Transverse colon (tissue), 4 donors: ENCODE results near the gene REV1. TPM values are rescaled to one million over a fixed set of nuclear protein-coding genes. Genes with fewer than 3 reads are reported as not detected.

ENCODE experiments used
- DNase-seq: peaks from one replicate; pipeline ENCODE4 v3.0.0-alpha.2; 2019
- H3K27ac ChIP-seq, 4 donors: fragments of 200-600 bp; sonication (generic); 2 replicates each; pipeline ENCODE4 v1.5.1; 2016 to 2018; ENCODE audit warnings: inconsistent platforms in 4 of 4
- H3K27me3 ChIP-seq: fragments of 200-600 bp; sonication (generic); 2 replicates; pipeline ENCODE4 v1.5.1; 2017; ENCODE audit warnings: inconsistent platforms
- H3K36me3 ChIP-seq, 4 donors: fragments of 200-600 bp; sonication (generic); 2 replicates each; pipeline ENCODE4 v1.5.1; 2017 to 2019; ENCODE audit warnings: inconsistent platforms in 4 of 4
- H3K4me1 ChIP-seq, 4 donors: fragments of 200-600 bp; sonication (generic); 2 replicates each; pipeline ENCODE4 v1.5.1; 2017 to 2020; ENCODE audit warnings: inconsistent platforms in 4 of 4
- H3K4me3 ChIP-seq, 4 donors: fragments of 200-600 bp; sonication (generic); 1 replicate in 1 of 4; 2 replicates in 3 of 4; pipeline versions ENCODE4 v1.5.1 to v1.6.1; 2017 to 2019; ENCODE audit warnings: inconsistent platforms in 4 of 4
- H3K9me3 ChIP-seq, 2 donors: fragments of 200-600 bp; sonication (generic); 2 replicates each; pipeline ENCODE4 v1.5.1; 2017 to 2019; ENCODE audit warnings: inconsistent platforms in 2 of 2
- EP300 ChIP-seq: sonication (generic); formaldehyde crosslinking; IDR thresholded peaks from one replicate; pipeline ENCODE4 v1.6.1; 2017; ENCODE audit warnings: antibody characterized with exemption, low read depth
- POLR2A ChIP-seq: fragments of 450-650 bp; IDR thresholded peaks from one replicate; pipeline ENCODE4 v1.6.1; 2016; ENCODE audit warnings: antibody characterized with exemption, mild to moderate bottlenecking, moderate library complexity
- POLR2AphosphoS5 ChIP-seq, 3 donors: sonication (generic); formaldehyde crosslinking; IDR thresholded peaks; one replicate each; pipeline ENCODE4 v1.6.1; 2016; ENCODE audit warnings: antibody characterized with exemption in 3 of 3
- WGBS, 2 donors: methylation state at CpG; one replicate each; pipeline ENCODE4 v1.1.5; 2018; ENCODE audit warnings: low coverage in 1 of 2; 5-methylcytosine and 5-hydroxymethylcytosine counted together
- in situ Hi-C, 4 donors: fragments of 200-750 bp; cut with MboI; loops; one replicate each; pipeline versions ENCODE4 v1.15.0 to v1.15.1; 2017; ENCODE audit warnings: low sequenced_read_pairs in 3 of 4, low pct_ligation_motif_present in 1 of 4, low pct_unique_long_range_greater_than_20kb in 1 of 4
- intact Hi-C: fragments of 100-400 bp; cut with DNase I; formaldehyde crosslinking; loops from one replicate; pipeline ENCODE4 v1.15.1; 2023; ENCODE audit warnings: low total_unique reads
- total RNA-seq, 4 donors: library from RNA; depleted of rRNA; stranded (reverse); fragments of >200 nt; gene quantifications; one replicate each; pipeline ENCODE4 v1.1.0, GENCODE V29; 2016
- TF ChIP-seq, protein P1 (sequence below), 5 experiments: fragments of 200-600 bp in 3 of 5; fragments of 450-650 bp in 2 of 5; sonication (generic) in 3 of 5; IDR thresholded peaks; 1 replicate in 2 of 5; 2 replicates in 3 of 5; pipeline ENCODE4 v1.5.1; 2016 to 2017; ENCODE audit warnings: antibody characterized with exemption in 5 of 5, inconsistent platforms in 3 of 5, mild to moderate bottlenecking in 2 of 5, moderate library complexity in 1 of 5

The REV1 gene
- total RNA-seq, 4 donors from 2014 or later: 23.2 to 199 (median 73.5) TPM

DNA sequence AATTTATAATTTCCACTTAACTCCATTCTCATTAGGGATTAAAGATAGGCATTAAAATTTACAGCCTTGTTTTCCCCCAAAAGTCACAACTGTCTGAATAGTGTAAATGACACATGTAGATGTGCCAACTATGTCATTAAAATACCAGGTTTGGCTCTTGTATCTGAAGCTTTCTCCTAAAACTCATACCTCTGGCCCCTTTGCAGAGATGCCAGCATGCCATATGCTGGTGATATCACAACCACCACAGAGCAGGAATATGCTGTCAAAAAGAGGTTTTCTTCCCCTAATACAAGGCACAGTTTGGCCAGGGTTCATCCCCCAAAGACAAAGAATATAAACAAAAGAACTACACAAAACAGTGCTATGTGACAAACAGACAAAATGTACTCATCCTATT, 65.4 kb downstream of the REV1 start:
- intact Hi-C loops (loop anchor here (10.0 kb wide), 1 partner anchor 70 kb away; the partner anchor contains the start of gene REV1), in situ Hi-C loops (no loop called here)
- no peak overlapping the region for H3K27ac ChIP-seq
- no peak overlapping the region for H3K4me3 ChIP-seq
- peaks cover 0 to 39% (median 13%) of the 10 kb centered on the region in 4 donors for H3K36me3 ChIP-seq
- DNase-seq: no peak
- H3K4me1 ChIP-seq: no peaks in the 10 kb centered on the region
- no peak for TF ChIP-seq POLR2A
- no peaks in the 10 kb centered on the region for H3K9me3 ChIP-seq
- no peaks in the 10 kb centered on the region for H3K27me3 ChIP-seq

DNA sequence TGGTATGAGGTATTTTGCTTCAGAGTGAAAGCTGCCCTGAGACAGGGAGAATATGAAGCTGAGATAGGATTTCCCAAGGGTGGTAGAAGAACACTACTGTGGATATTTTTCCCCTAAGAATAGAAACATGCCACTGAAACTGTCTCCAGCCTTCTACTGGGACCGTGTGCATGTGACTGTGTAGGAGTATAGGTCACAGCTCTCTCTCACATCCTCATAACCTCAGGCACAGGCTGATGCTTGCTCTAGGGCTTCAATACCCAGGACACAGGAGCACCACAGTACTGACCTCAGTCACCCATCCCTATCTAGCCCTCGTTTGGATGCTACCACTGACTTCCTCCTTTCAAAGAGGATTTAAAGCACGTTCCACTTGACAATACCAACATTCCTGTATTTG, 67.2 kb downstream of the REV1 start:
- no peak for DNase-seq
- TF ChIP-seq, protein P1, sequence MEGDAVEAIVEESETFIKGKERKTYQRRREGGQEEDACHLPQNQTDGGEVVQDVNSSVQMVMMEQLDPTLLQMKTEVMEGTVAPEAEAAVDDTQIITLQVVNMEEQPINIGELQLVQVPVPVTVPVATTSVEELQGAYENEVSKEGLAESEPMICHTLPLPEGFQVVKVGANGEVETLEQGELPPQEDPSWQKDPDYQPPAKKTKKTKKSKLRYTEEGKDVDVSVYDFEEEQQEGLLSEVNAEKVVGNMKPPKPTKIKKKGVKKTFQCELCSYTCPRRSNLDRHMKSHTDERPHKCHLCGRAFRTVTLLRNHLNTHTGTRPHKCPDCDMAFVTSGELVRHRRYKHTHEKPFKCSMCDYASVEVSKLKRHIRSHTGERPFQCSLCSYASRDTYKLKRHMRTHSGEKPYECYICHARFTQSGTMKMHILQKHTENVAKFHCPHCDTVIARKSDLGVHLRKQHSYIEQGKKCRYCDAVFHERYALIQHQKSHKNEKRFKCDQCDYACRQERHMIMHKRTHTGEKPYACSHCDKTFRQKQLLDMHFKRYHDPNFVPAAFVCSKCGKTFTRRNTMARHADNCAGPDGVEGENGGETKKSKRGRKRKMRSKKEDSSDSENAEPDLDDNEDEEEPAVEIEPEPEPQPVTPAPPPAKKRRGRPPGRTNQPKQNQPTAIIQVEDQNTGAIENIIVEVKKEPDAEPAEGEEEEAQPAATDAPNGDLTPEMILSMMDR (IDR thresholded peaks at IDR 0.05): no peak
- TF ChIP-seq EP300 (no peak), POLR2A (no peak), POLR2AphosphoS5 (IDR thresholded peaks at IDR 0.05) (no peak)
- Histone ChIP-seq H3K4me1 (no peaks in the 10 kb centered on the region), H3K9me3 (no peaks in the 10 kb centered on the region), H3K27me3 (no peaks in the 10 kb centered on the region), H3K27ac (no peak overlapping the region), H3K4me3 (no peak overlapping the region), H3K36me3 (peaks cover 0 to 37% (median 11%) of the 10 kb centered on the region in 4 donors)
- WGBS, 2 donors: 54 to 93% methylated on average over 2 to 3 of the region's 3 CpGs
- intact Hi-C loops: loop anchor here (10.0 kb wide), 1 partner anchor 72 kb away; the partner anchor contains the start of gene REV1
- in situ Hi-C loops: no loop called here

DNA sequence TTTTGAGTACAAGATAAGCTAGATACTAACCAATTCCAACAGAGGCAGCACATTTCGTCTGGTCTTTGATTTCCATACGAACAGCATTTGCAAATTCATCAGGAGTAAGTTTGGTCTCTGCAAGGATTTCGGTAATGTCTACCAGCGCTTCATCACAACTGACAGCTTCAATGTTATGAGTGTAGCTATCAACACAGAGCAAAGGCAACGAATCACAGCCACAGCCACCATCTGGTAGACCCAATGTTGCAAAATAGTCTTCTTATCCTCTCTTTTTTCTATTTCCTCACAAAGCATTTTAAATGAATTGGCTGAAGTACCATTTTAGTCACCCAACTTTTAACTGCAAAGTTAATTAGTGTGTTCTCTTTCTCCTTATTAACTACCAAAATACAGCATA, 68.3 kb downstream of the REV1 start:
- no peak overlapping the region for H3K27ac ChIP-seq
- no peak for TF ChIP-seq EP300
- TF ChIP-seq POLR2AphosphoS5 (IDR thresholded peaks at IDR 0.05): no peak
- no peak for TF ChIP-seq POLR2A
- TF ChIP-seq, protein P1 (IDR thresholded peaks at IDR 0.05): no peak
- peaks cover 0 to 46% (median 13%) of the 10 kb centered on the region in 4 donors for H3K36me3 ChIP-seq
- in situ Hi-C loops (no loop called here), intact Hi-C loops (loop anchor here (10.0 kb wide), 1 partner anchor 73 kb away; the partner anchor contains the start of gene REV1)
- H3K4me1 ChIP-seq: no peaks in the 10 kb centered on the region
- no peak for DNase-seq
- no peaks in the 10 kb centered on the region for H3K27me3 ChIP-seq
- 94 to 95% methylated on average over 5 of the region's 5 CpGs for WGBS, 2 donors
- no peaks in the 10 kb centered on the region for H3K9me3 ChIP-seq
- H3K4me3 ChIP-seq: no peak overlapping the region

DNA sequence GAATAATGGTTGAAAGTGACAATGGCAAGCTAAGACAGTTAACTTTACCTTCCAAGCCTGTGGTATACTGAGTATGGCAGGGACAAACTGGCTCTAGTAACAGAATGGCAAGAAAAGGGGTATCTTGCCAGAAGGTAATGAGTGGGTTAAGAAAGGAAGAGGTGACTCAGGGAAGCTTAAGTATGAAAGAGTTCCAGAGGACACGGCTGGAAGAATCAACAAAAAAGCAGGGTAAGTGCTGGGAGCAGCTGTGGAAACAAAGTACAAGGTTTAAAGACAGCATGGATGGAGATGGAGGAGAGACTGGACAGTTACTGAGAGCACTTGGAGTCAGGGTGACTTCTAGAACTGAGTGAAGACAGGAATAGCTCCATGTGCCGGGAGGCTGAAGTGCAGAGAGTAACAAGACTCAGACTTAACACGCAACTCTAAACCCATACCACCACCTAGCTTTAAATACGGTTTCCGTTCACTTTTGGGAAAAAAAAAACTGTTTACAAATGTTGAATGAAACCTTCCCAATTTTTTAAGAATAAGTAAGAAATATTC, 69.0 kb downstream of the REV1 start:
- in situ Hi-C loops: no loop called here
- Histone ChIP-seq H3K27me3 (no peaks in the 10 kb centered on the region), H3K4me1 (no peaks in the 10 kb centered on the region), H3K27ac (no peak overlapping the region), H3K9me3 (no peaks in the 10 kb centered on the region), H3K4me3 (no peak overlapping the region), H3K36me3 (peaks cover 0 to 53% (median 13%) of the 10 kb centered on the region in 4 donors)
- 79 to 80% methylated on average over 5 of the region's 5 CpGs for WGBS, 2 donors
- TF ChIP-seq, protein P1 (IDR thresholded peaks at IDR 0.05): no peak
- no peak for TF ChIP-seq EP300
- TF ChIP-seq POLR2AphosphoS5 (IDR thresholded peaks at IDR 0.05): no peak
- no peak for TF ChIP-seq POLR2A
- no peak for DNase-seq
- intact Hi-C loops: loop anchor here (10.0 kb wide), 1 partner anchor 74 kb away; the partner anchor contains the start of gene REV1

DNA sequence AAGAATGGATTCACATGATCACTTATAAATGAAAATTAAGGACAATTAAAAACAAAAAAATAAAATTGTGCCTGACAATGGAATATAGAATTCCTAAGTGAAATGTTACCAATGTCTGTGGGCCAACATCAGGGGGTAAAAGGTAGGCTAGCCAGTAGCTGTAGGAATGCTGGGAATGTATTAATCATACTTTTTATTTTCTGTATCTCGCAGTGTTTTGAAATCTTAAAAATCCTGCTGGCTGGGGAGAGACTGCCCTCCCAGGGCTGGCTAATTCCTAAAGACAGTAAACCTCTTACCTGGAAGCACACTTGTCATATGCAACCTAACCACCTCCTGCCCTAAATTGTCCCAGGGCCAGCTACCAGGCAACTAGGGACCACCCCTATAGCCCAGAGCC, 69.8 kb downstream of the REV1 start:
- Histone ChIP-seq H3K27ac (no peak overlapping the region), H3K36me3 (peaks cover 0 to 60% (median 13%) of the 10 kb centered on the region in 4 donors), H3K4me1 (no peaks in the 10 kb centered on the region), H3K9me3 (no peaks in the 10 kb centered on the region), H3K4me3 (no peak overlapping the region), H3K27me3 (no peaks in the 10 kb centered on the region)
- intact Hi-C loops: loop anchor here (10.0 kb wide), 1 partner anchor 75 kb away; the partner anchor contains the start of gene REV1
- no peak for DNase-seq
- WGBS, 2 donors: 90 to 100% methylated on average over 1 of the region's 1 CpG
- TF ChIP-seq, protein P1 (IDR thresholded peaks at IDR 0.05): no peak
- in situ Hi-C loops: no loop called here
